GM12878 (cell line): ENCODE measurements around the gene BEGAIN. TPM values are rescaled to one million over a fixed set of nuclear protein-coding genes. Genes with fewer than 3 reads are reported as not detected.

Source experiments
- ATAC-seq: fragments of 200-7000 bp; cut with Tn5 transposase; 3 replicates; pipeline ENCODE4 v1.9.1; 2020; ENCODE audit warnings: mild to moderate bottlenecking, moderate library complexity
- BruUV-seq: library from RNA; stranded (reverse); fragments of 400-500 nt; replicated peaks from 2 replicates; lab custom pipeline; 2021; lab: Mats Ljungman, UMichigan
- CTCF ChIA-PET: fragments of 300-600 bp; sonication (Branson Sonifier 250); formaldehyde crosslinking; extraction: SDS; loops from one replicate; lab custom pipeline; 2021; ENCODE audit warnings: inconsistent platforms; lab: Yijun Ruan, JAX
- POLR2A ChIA-PET: fragments of 350-600 bp; formaldehyde crosslinking; extraction: SDS; loops from one replicate; lab custom pipeline; 2021; ENCODE audit warnings: inconsistent platforms; lab: Charles Lee
- RAD21 ChIA-PET: fragments of 300-600 bp; sonication (Branson Sonifier 250); formaldehyde crosslinking; loops from one replicate; lab custom pipeline; 2023; ENCODE audit warnings: antibody characterized with exemption; ENCODE audit not compliant: unreplicated experiment; lab: Charles Lee
- SMC1A ChIA-PET: fragments of 300-600 bp; sonication (Branson Sonifier 250); formaldehyde crosslinking; loops from one replicate; lab custom pipeline; 2023; ENCODE audit not compliant: unreplicated experiment, uncharacterized antibody; lab: Charles Lee
- DNase-seq: peaks from one replicate; pipeline ENCODE4 v3.0.0-alpha.2; 2011; ENCODE audit warnings: low read depth, low spot score
- FAIRE-seq: peaks from 3 replicates; lab custom pipeline; 2011; peaks lifted over from hg19 to GRCh38; lab: Jason Lieb, UNC
- H2AFZ ChIP-seq: 2 replicates; pipeline ENCODE4 v1.6.0; 2011; ENCODE audit warnings: low read depth, low read length, control low read depth; ENCODE audit not compliant: control insufficient read depth
- H3K27ac ChIP-seq: 2 replicates; pipeline ENCODE4 v1.5.1; 2011; ENCODE audit warnings: control low read depth; ENCODE audit not compliant: control insufficient read depth, insufficient read depth
- H3K27me3 ChIP-seq, 2 experiments: replicated peaks in 1 of 2; 2 replicates each; pipeline versions ENCODE4 v1.6.0 to v1.6.1; 2011; ENCODE audit warnings: low read length in 1 of 2; ENCODE audit not compliant: control insufficient read depth in 2 of 2, insufficient read depth in 2 of 2
- H3K36me3 ChIP-seq, 2 experiments: 2 replicates each; pipeline ENCODE4 v1.5.1; 2011; ENCODE audit warnings: low read length in 1 of 2; ENCODE audit not compliant: control insufficient read depth in 2 of 2, insufficient read depth in 2 of 2
- H3K4me1 ChIP-seq: 2 replicates; pipeline ENCODE4 v1.6.1; 2011; ENCODE audit warnings: mild to moderate bottlenecking, low read length, moderate library complexity, mixed read lengths; ENCODE audit not compliant: control insufficient read depth, insufficient read depth
- H3K4me2 ChIP-seq: 2 replicates; pipeline ENCODE4 v1.6.0; 2011; ENCODE audit warnings: control low read depth; ENCODE audit not compliant: control insufficient read depth, insufficient read depth
- H3K4me3 ChIP-seq: fragments of 200-600 bp; sonication (generic); 2 replicates; pipeline ENCODE4 v1.5.1; 2016
- H3K79me2 ChIP-seq: 2 replicates; pipeline ENCODE4 v1.6.0; 2011; ENCODE audit warnings: low read length; ENCODE audit not compliant: control insufficient read depth, insufficient read depth
- H3K9ac ChIP-seq: 2 replicates; pipeline ENCODE4 v1.8.0; 2011; ENCODE audit warnings: low read length, control low read depth, mixed read lengths; ENCODE audit not compliant: control insufficient read depth, insufficient read depth
- H3K9me3 ChIP-seq: replicated peaks from 3 replicates; pipeline ENCODE4 v1.5.1; 2011; ENCODE audit warnings: mild to moderate bottlenecking, low read length; ENCODE audit not compliant: control insufficient read depth, insufficient read depth
- H4K20me1 ChIP-seq: 2 replicates; pipeline ENCODE4 v1.6.0; 2011; ENCODE audit not compliant: control insufficient read depth, insufficient read depth
- BRCA1 ChIP-seq: IDR thresholded peaks from 2 replicates; pipeline ENCODE4 v1.6.1; 2011; ENCODE audit warnings: low read depth, low read length, improper control_type of control experiment
- DPF2 ChIP-seq: fragments of 450-650 bp; IDR thresholded peaks from 2 replicates; pipeline ENCODE4 v1.6.1; 2017; ENCODE audit warnings: mild to moderate bottlenecking
- ETV6 ChIP-seq, 2 experiments: fragments of 450-650 bp in 1 of 2; IDR thresholded peaks in 1 of 2; conservative IDR thresholded peaks in 1 of 2; 2 replicates each; pipeline ENCODE4 v1.6.1; 2014; ENCODE audit warnings: antibody characterized with exemption in 1 of 2, borderline replicate concordance in 1 of 2, low read depth in 1 of 2, mild to moderate bottlenecking in 1 of 2, moderate library complexity in 1 of 2
- GABPA ChIP-seq: IDR thresholded peaks from 2 replicates; pipeline ENCODE4 v1.6.1; 2014; ENCODE audit warnings: antibody characterized with exemption, low read depth, mild to moderate bottlenecking, inconsistent platforms
- HDAC6 ChIP-seq: fragments of 200-600 bp; sonication (generic); IDR thresholded peaks from one replicate; pipeline ENCODE4 v1.8.0; 2017; ENCODE audit warnings: antibody characterized with exemption; ENCODE audit not compliant: unreplicated experiment
- JUNB ChIP-seq: IDR thresholded peaks from 2 replicates; pipeline ENCODE4 v1.6.1; 2016; ENCODE audit warnings: antibody characterized with exemption, mild to moderate bottlenecking
- KLF5 ChIP-seq: fragments of 450-650 bp; IDR thresholded peaks from 2 replicates; pipeline ENCODE4 v1.6.1; 2014; ENCODE audit warnings: mild to moderate bottlenecking; ENCODE audit not compliant: partially characterized antibody
- MTA3 ChIP-seq: IDR thresholded peaks from 2 replicates; pipeline ENCODE4 v1.6.1; 2012; ENCODE audit warnings: low read length, inconsistent platforms, borderline replicate concordance
- MYC ChIP-seq: IDR thresholded peaks from 2 replicates; pipeline ENCODE4 v1.6.1; 2011; ENCODE audit warnings: mild to moderate bottlenecking, low read length, moderate library complexity, inconsistent platforms; ENCODE audit not compliant: insufficient read depth, insufficient replicate concordance, insufficient read length, severe bottlenecking
- PAX8 ChIP-seq: fragments of 450-650 bp; IDR thresholded peaks from 2 replicates; pipeline ENCODE4 v1.6.1; 2017; ENCODE audit warnings: mild to moderate bottlenecking, moderate library complexity
- POLR2A ChIP-seq: IDR thresholded peaks from 2 replicates; pipeline ENCODE4 v1.6.1; 2011; ENCODE audit warnings: low read depth, mild to moderate bottlenecking, low read length
- SMARCA5 ChIP-seq: fragments of 450-650 bp; IDR thresholded peaks from 2 replicates; pipeline ENCODE4 v1.6.1; 2017; ENCODE audit warnings: mild to moderate bottlenecking
- ZNF207 ChIP-seq: fragments of 450-650 bp; IDR thresholded peaks from 2 replicates; pipeline ENCODE4 v1.6.1; 2014; ENCODE audit warnings: antibody characterized with exemption, mild to moderate bottlenecking, borderline replicate concordance
- WGBS: methylation state at CpG from one replicate; pipeline ENCODE4 v1.1.6; 2016; ENCODE audit warnings: low lambda C conversion rate; ENCODE audit not compliant: insufficient replicate concordance, insufficient coverage; ENCODE audit errors: missing lambda C conversion rate; 5-methylcytosine and 5-hydroxymethylcytosine counted together
- in situ Hi-C: fragments of 300-500 bp; cut with MboI; formaldehyde crosslinking; loops from 9 replicates; pipeline ENCODE4 v1.14.3; 2018; ENCODE audit warnings: mixed read lengths
- intact Hi-C: fragments of 100-400 bp; cut with micrococcal nuclease; formaldehyde crosslinking; loops from one replicate; pipeline ENCODE4 v1.14.2; 2022; ENCODE audit not compliant: unreplicated experiment
- polyA plus RNA-seq, 11 experiments: library from polyadenylated mRNA; depleted of rRNA in 4 of 11; unstranded in 6 of 11; stranded (reverse) in 5 of 11; fragments of >200 nt; fragmentation: Nextera tagmentation in 4 of 11; fragmentation: Illumina TruSeq in 1 of 11; extraction: Ambion mirVana in 4 of 11; extraction: Trizol in 1 of 11; gene quantifications; 1 replicate in 1 of 11; 2 replicates in 10 of 11; pipeline versions ENCODE4 v1.2.1 to v1.2.3, GENCODE V29; 2011 to 2016; ENCODE audit warnings: inconsistent platforms in 2 of 11, missing spikeins in 2 of 11, low read depth in 1 of 11
- total RNA-seq, 4 experiments: library from RNA; depleted of rRNA in 3 of 4; stranded (reverse); fragments of >200 nt in 3 of 4; fragmentation: Illumina TruSeq in 1 of 4; extraction: Trizol in 1 of 4; gene quantifications; 2 replicates each; pipeline versions ENCODE4 v1.2.1 to v1.2.3, GENCODE V29; 2013 to 2021

The BEGAIN gene
- total and polyA plus RNA-seq, 10 of the 15 experiments (the other 5 are each of a cell fraction or from before 2014, with no cell fraction given): 0.01 to 0.31 (median 0.06) TPM; not detected in 5

DNA sequence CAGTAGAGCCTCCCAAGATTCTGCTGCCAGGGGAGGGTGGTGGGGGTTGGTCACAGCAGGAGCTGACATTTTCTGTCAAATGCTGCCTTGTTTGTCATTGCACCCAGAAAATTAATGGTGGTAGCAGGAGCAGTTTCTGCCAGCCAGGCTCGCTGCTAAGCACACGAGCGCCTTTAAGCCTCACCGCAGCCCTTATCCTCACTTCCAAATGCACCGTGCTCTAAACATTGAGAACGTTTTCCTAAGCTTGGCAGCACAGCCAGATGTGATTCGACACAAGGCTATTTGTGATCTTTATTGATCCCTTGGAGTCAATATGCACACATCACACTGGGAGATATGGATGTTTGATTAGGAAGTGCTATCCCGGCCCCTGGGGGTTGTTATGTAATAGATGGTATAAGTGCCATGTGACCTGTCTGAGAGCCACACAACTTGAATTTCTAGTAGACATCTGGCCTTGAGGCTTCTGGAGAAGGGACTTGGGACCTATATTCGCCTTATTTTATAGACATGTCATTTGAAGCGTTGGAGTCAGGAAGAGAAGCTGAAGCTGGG lies 31.6 kb upstream of the BEGAIN start:
- Histone ChIP-seq H3K79me2 (no peaks in the 10 kb centered on the region), H4K20me1 (no peaks in the 10 kb centered on the region), H3K4me3 (no peak overlapping the region), H2AFZ (no peak overlapping the region), H3K36me3 (no peaks in the 10 kb centered on the region), H3K4me2 (no peak overlapping the region), H3K4me1 (no peaks in the 10 kb centered on the region), H3K9ac (no peak overlapping the region), H3K9me3 (no peaks in the 10 kb centered on the region), H3K27ac (no peak overlapping the region), H3K27me3 (peaks cover 0 to 4% of the 10 kb centered on the region in 2 experiments; a peak in 2 of 4 replicates)
- 28% methylated on average over 10 of the region's 10 CpGs for WGBS
- BruUV-seq: no TSS peak
- ChIA-PET RAD21 (no interaction called here), CTCF (interaction anchor here (0.6 to 1.4 kb wide), 2 partner anchors 27 to 872 kb away, joined by 3 to 4 read pairs; no protein-coding TSS in a partner anchor), SMC1A (no interaction called here), POLR2A (no interaction called here)
- no peak for FAIRE-seq
- in situ Hi-C loops: no loop called here
- DNase-seq: no peak
- intact Hi-C loops: no loop called here
- ATAC-seq: no peak
- TF ChIP-seq SMARCA5: no peak
- TF ChIP-seq DPF2: no peak
- TF ChIP-seq ETV6 (conservative IDR thresholded peaks at IDR 0.05 in 1 of 2, IDR thresholded peaks at IDR 0.05 in 1 of 2; ENCODE audit: borderline replicate concordance in 1 of 2, low read depth in 1 of 2): no peak
- no peak for TF ChIP-seq POLR2A
- TF ChIP-seq MTA3: no peak
- no peak for TF ChIP-seq GABPA
- TF ChIP-seq KLF5: no peak
- TF ChIP-seq HDAC6: no peak
- no peak for TF ChIP-seq MYC
- no peak for TF ChIP-seq ZNF207
- TF ChIP-seq PAX8: no peak
- no peak for TF ChIP-seq BRCA1
- no peak for TF ChIP-seq JUNB
